ENCODE measurements around the gene WIZ. TPM values are rescaled to one million over a fixed set of nuclear protein-coding genes. Genes with fewer than 3 reads are reported as not detected.
A peak's percentile ranks its signal among the peaks of the same experiment; 100 is the strongest.

Gene WIZ
- polyA plus RNA-seq, 5 donors = 19.4 to 41.7 (median 26.4) TPM

- DNase-seq = peak in 1 of 2 donors; percentile 35
Observed at GRCh38 chr19:15379999-15380647, 69.6 kb downstream of the WIZ start.

GRCh38 chr19:15379083-15379998 lies 70.4 kb downstream of the WIZ start, which contains the start of gene AKAP8:
Gene AKAP8 (minus strand): TSS chr19:15379787. CDS start chr19:15379731, 56 bp downstream.
- peak; percentile 99 for DNase-seq

- DNase-seq = peak; percentile 17 to 20
Observed at GRCh38 chr19:15378534-15379082, 71.1 kb downstream of the WIZ start.

- no peak for DNase-seq
Observed at GRCh38 chr19:15374796-15375440, 74.8 kb downstream of the WIZ start.

- DNase-seq = no peak
Observed at GRCh38 chr19:15374105-15374651, 75.6 kb downstream of the WIZ start.

GRCh38 chr19:15373644-15374043 lies 76.1 kb downstream of the WIZ start:
- DNase-seq = no peak

GRCh38 chr19:15372891-15373301 lies 76.9 kb downstream of the WIZ start:
- DNase-seq = no peak

GRCh38 chr19:15372470-15372869 lies 77.3 kb downstream of the WIZ start:
- DNase-seq = no peak

GRCh38 chr19:15371786-15372380 lies 77.9 kb downstream of the WIZ start:
- no peak for DNase-seq

GRCh38 chr19:15371119-15371518 lies 78.6 kb downstream of the WIZ start:
- DNase-seq = no peak

Other genes with a start within 250 kb of the WIZ start
- 100 to 1,000 TPM in 2 of 5 donors, 10 to 100 TPM in 3; 70.8 to 127 (median 92.1) TPM for gene NOTCH3, start 249.0 kb downstream of the WIZ start, polyA plus RNA-seq (ENCODE audit: insufficient read depth in 1 of 5, insufficient read length in 5 of 5, low replicate concordance in 1 of 5)
- gene EPHX3, start 217.5 kb downstream of the WIZ start, polyA plus RNA-seq (ENCODE audit: insufficient read depth in 1 of 5, insufficient read length in 5 of 5, low replicate concordance in 1 of 5) = 1 to 10 TPM; 2.0 to 3.8 (median 3.0) TPM
- gene BRD4, start 117.4 kb downstream of the WIZ start, polyA plus RNA-seq (ENCODE audit: insufficient read depth in 1 of 5, insufficient read length in 5 of 5, low replicate concordance in 1 of 5) = 10 to 100 TPM; 39.1 to 58.0 (median 45.6) TPM
- gene AKAP8, start 70.2 kb downstream of the WIZ start, polyA plus RNA-seq (ENCODE audit: insufficient read depth in 1 of 5, insufficient read length in 5 of 5, low replicate concordance in 1 of 5) = 10 to 100 TPM; 25.3 to 32.5 (median 29.4) TPM
- gene AKAP8L, start 31.0 kb downstream of the WIZ start, polyA plus RNA-seq (ENCODE audit: insufficient read depth in 1 of 5, insufficient read length in 5 of 5, low replicate concordance in 1 of 5) = 100 to 1,000 TPM in 4 of 5 donors, 10 to 100 TPM in 1; 92.9 to 130 (median 112) TPM
- 1 to 10 TPM; 1.9 to 3.6 (median 3.3) TPM for gene RASAL3, start 14.6 kb upstream of the WIZ start, polyA plus RNA-seq (ENCODE audit: insufficient read depth in 1 of 5, insufficient read length in 5 of 5, low replicate concordance in 1 of 5)
- gene PGLYRP2, start 29.5 kb upstream of the WIZ start, polyA plus RNA-seq (ENCODE audit: insufficient read depth in 1 of 5, insufficient read length in 5 of 5, low replicate concordance in 1 of 5) = under 1 TPM in 1 of 5 donors, not detected in 4; 0.10 TPM
- not detected for gene CYP4F22, start 58.6 kb upstream of the WIZ start, polyA plus RNA-seq (ENCODE audit: insufficient read depth in 1 of 5, insufficient read length in 5 of 5, low replicate concordance in 1 of 5)
- under 1 TPM in 2 of 5 donors, not detected in 3; 0.04 to 0.09 TPM for gene CYP4F8, start 165.3 kb upstream of the WIZ start, polyA plus RNA-seq (ENCODE audit: insufficient read depth in 1 of 5, insufficient read length in 5 of 5, low replicate concordance in 1 of 5)
- gene CYP4F3, start 190.9 kb upstream of the WIZ start, polyA plus RNA-seq (ENCODE audit: insufficient read depth in 1 of 5, insufficient read length in 5 of 5, low replicate concordance in 1 of 5) = 1 to 10 TPM in 1 of 5 donors, under 1 TPM in 4; 0.09 to 1.1 (median 0.27) TPM
- gene CYP4F12, start 223.1 kb upstream of the WIZ start, polyA plus RNA-seq (ENCODE audit: insufficient read depth in 1 of 5, insufficient read length in 5 of 5, low replicate concordance in 1 of 5) = 10 to 100 TPM in 3 of 5 donors, 1 to 10 TPM in 2; 5.4 to 12.1 (median 10.7) TPM